Gastrocnemius medialis (tissue), 4 donors: Measurements from ENCODE around the gene TBL3. TPM values are rescaled to one million over a fixed set of nuclear protein-coding genes. Genes with fewer than 3 reads are reported as not detected.

ENCODE experiments used
- ATAC-seq, 2 donors: fragments of 150-250 bp; one replicate each; pipeline ENCODE4 v1.9.1; 2016
- DNase-seq, 2 donors: peaks; one replicate each; pipeline ENCODE4 v3.0.0-alpha.2; 2019
- H3K27ac ChIP-seq, 4 donors: fragments of 200-600 bp; sonication (generic); 1 replicate in 1 of 4; 2 replicates in 3 of 4; pipeline ENCODE4 v1.5.1; 2016 to 2018; ENCODE audit warnings: mild to moderate bottlenecking in 2 of 4, moderate library complexity in 1 of 4
- H3K27me3 ChIP-seq, 3 donors: fragments of 200-600 bp; sonication (generic) in 2 of 3; 1 replicate in 1 of 3; 2 replicates in 2 of 3; pipeline versions ENCODE4 v1.5.1 to v1.6.0; 2016 to 2019; ENCODE audit warnings: mild to moderate bottlenecking in 1 of 3, moderate library complexity in 1 of 3
- H3K36me3 ChIP-seq, 2 donors: fragments of 200-600 bp; sonication (generic) in 1 of 2; one replicate each; pipeline ENCODE4 v1.5.1; 2017 to 2018
- H3K4me1 ChIP-seq, 2 donors: fragments of 200-600 bp; sonication (generic) in 1 of 2; one replicate each; pipeline ENCODE4 v1.5.1; 2016 to 2017; ENCODE audit warnings: mild to moderate bottlenecking in 2 of 2
- H3K4me3 ChIP-seq, 4 donors: fragments of 200-600 bp; sonication (generic) in 3 of 4; 1 replicate in 1 of 4; 2 replicates in 3 of 4; pipeline ENCODE4 v1.5.1; 2016 to 2019; ENCODE audit warnings: mild to moderate bottlenecking in 2 of 4
- H3K9me3 ChIP-seq, 3 donors: fragments of 200-600 bp; sonication (generic) in 2 of 3; 1 replicate in 1 of 3; 2 replicates in 2 of 3; pipeline ENCODE4 v1.5.1; 2016 to 2019
- CTCF ChIP-seq, 5 experiments: fragments of 450-650 bp in 3 of 5; fragments of 200-600 bp in 2 of 5; sonication (generic) in 2 of 5; IDR thresholded peaks in 4 of 5; conservative IDR thresholded peaks in 1 of 5; 1 replicate in 4 of 5; 2 replicates in 1 of 5; pipeline ENCODE4 v1.5.1; 2016 to 2019; ENCODE audit warnings: antibody characterized with exemption in 5 of 5, mild to moderate bottlenecking in 3 of 5, moderate library complexity in 3 of 5
- POLR2A ChIP-seq, 2 donors: fragments of 450-650 bp; IDR thresholded peaks; one replicate each; pipeline ENCODE4 v1.6.1; 2017; ENCODE audit warnings: antibody characterized with exemption in 2 of 2, mild to moderate bottlenecking in 2 of 2, moderate library complexity in 2 of 2
- in situ Hi-C, 4 donors: fragments of 200-750 bp; cut with MboI; loops; one replicate each; pipeline versions ENCODE4 v1.15.0 to v1.8.0; 2017; ENCODE audit warnings: low sequenced_read_pairs in 4 of 4
- intact Hi-C: fragments of 100-400 bp; cut with DNase I; formaldehyde crosslinking; loops from one replicate; pipeline ENCODE4 v1.15.1; 2023; ENCODE audit warnings: low total_unique reads
- total RNA-seq, 4 donors: library from RNA; depleted of rRNA; stranded (reverse); fragments of >200 nt; gene quantifications; one replicate each; pipeline versions ENCODE4 v1.1.0 to v1.2.3, GENCODE V29; 2016

TBL3 gene
- total RNA-seq, 4 donors from 2014 or later: 48.2 to 79.5 (median 71.4) TPM

- intact Hi-C loops: no loop called here
- no peak overlapping the region for H3K4me3 ChIP-seq
- in situ Hi-C loops: no loop called here
- no peak for ATAC-seq
- DNase-seq: no peak
- H3K36me3 ChIP-seq: peaks cover 0 to 2% of the 10 kb centered on the region in 2 donors
- peaks cover 24 to 39% of the 10 kb centered on the region in 2 donors for H3K4me1 ChIP-seq
- TF ChIP-seq CTCF (IDR thresholded peaks at IDR 0.05 in 4 of 5, conservative IDR thresholded peaks at IDR 0.05 in 1 of 5): no peak
- no peak for TF ChIP-seq POLR2A (IDR thresholded peaks at IDR 0.05)
- H3K9me3 ChIP-seq: no peaks in the 10 kb centered on the region
- H3K27me3 ChIP-seq: no peaks in the 10 kb centered on the region
- H3K27ac ChIP-seq: no peak overlapping the region
Measured at GRCh38 chr16:1968146-1968953, 3.5 kb upstream of the TBL3 start.

DNA sequence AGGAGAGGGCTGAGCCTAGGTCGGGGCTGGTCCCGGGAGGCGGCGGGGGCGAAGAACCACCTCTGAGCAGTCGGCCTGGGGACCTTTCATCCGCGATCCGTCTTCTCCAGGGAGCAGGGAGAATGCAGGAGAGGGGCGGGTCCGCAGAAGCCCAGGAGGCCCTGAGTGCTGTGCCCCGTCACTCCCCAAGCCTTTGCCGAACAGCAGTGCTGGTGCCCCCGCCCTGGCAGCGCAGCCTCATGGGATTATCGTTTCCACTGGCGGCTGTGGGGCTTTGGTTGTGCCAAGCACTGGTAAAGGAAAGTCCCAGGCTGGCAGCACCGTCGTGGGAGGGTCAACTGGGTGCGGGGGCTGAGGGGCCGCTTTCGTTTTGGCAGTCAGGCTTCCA, 631 bp downstream of the TBL3 start:
- DNase-seq (no peak), ATAC-seq (no peak)
- Histone ChIP-seq H3K4me1 (peaks cover 13 to 23% of the 10 kb centered on the region in 2 donors), H3K27me3 (no peaks in the 10 kb centered on the region), H3K27ac (peak overlapping the region; percentile 86 to 94 (median 92)), H3K36me3 (peaks cover 0 to 34% of the 10 kb centered on the region in 2 donors), H3K9me3 (no peaks in the 10 kb centered on the region), H3K4me3 (peak overlapping the region; percentile 80 to 99 (median 86))
- TF ChIP-seq POLR2A (IDR thresholded peaks at IDR 0.05): no peak
- no peak for TF ChIP-seq CTCF (IDR thresholded peaks at IDR 0.05 in 4 of 5, conservative IDR thresholded peaks at IDR 0.05 in 1 of 5)
- intact Hi-C loops (no loop called here), in situ Hi-C loops (no loop called here)

GRCh38 chr16:1973461-1974156, 1.8 kb downstream of the TBL3 start:
- Histone ChIP-seq H3K4me1 (peaks cover 13 to 23% of the 10 kb centered on the region in 2 donors), H3K27me3 (no peaks in the 10 kb centered on the region), H3K4me3 (peak overlapping the region in 2 of 4 donors; percentile 83 to 89), H3K9me3 (no peaks in the 10 kb centered on the region), H3K36me3 (peaks cover 0 to 45% of the 10 kb centered on the region in 2 donors), H3K27ac (no peak overlapping the region)
- TF ChIP-seq POLR2A (IDR thresholded peaks at IDR 0.05) (no peak), CTCF (IDR thresholded peaks at IDR 0.05 in 4 of 5, conservative IDR thresholded peaks at IDR 0.05 in 1 of 5) (no peak)
- no peak for ATAC-seq
- in situ Hi-C loops (no loop called here), intact Hi-C loops (no loop called here)
- DNase-seq: no peak

DNA sequence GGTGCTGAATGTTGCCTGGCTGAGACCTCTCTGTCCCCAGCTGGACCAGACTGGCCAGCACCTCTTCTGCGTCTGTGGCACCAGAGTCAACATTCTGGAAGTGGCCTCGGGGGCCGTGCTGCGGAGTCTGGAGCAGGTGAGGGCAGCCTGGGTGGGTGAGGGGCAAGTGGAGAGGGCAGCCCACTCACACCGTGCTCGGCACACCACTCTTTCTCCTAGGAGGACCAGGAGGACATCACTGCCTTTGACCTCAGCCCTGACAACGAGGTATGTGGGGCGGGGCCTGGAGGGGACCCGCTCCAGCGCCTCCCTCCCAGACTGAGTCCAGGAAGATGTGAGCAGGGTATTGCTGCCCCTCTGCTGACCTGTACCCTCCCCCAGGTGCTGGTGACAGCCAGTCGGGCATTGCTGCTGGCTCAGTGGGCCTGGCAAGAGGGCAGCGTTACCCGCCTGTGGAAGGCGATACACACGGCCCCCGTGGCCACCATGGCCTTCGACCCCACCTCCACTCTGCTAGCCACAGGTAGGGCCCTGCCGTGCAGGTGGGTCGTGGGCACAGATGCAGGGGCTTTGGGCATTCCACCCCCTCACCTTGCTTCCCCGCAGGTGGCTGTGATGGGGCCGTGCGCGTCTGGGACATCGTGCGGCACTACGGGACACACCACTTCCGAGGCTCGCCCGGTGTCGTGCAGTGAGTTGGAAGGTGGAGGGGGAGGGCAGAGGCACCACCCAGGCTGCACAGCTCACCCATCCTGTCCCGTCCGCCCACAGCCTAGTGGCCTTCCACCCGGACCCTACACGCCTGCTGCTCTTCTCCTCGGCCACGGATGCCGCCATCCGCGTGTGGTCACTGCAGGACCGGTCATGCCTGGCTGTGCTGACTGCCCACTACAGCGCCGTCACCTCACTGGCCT, 2.6 kb downstream of the TBL3 start:
- Histone ChIP-seq H3K27ac (no peak overlapping the region), H3K27me3 (no peaks in the 10 kb centered on the region), H3K4me3 (no peak overlapping the region), H3K9me3 (no peaks in the 10 kb centered on the region), H3K4me1 (peaks cover 13 to 23% of the 10 kb centered on the region in 2 donors), H3K36me3 (peaks cover 0 to 48% of the 10 kb centered on the region in 2 donors)
- DNase-seq (no peak), ATAC-seq (no peak)
- in situ Hi-C loops: no loop called here
- intact Hi-C loops: no loop called here
- TF ChIP-seq CTCF (IDR thresholded peaks at IDR 0.05 in 4 of 5, conservative IDR thresholded peaks at IDR 0.05 in 1 of 5): no peak
